ACHN (cell line): ENCODE results near the gene LRRC23.

Experiments
- DNase-seq: peaks from one replicate; pipeline ENCODE4 v3.0.0-alpha.2; 2015
- in situ Hi-C: cut with HindIII; loops from 2 replicates; pipeline ENCODE4 v1.10.0; 2017; ENCODE audit warnings: low sequenced_read_pairs, low pct_ligation_motif_present, low pct_unique_long_range_greater_than_20kb

The LRRC23 gene

DNA sequence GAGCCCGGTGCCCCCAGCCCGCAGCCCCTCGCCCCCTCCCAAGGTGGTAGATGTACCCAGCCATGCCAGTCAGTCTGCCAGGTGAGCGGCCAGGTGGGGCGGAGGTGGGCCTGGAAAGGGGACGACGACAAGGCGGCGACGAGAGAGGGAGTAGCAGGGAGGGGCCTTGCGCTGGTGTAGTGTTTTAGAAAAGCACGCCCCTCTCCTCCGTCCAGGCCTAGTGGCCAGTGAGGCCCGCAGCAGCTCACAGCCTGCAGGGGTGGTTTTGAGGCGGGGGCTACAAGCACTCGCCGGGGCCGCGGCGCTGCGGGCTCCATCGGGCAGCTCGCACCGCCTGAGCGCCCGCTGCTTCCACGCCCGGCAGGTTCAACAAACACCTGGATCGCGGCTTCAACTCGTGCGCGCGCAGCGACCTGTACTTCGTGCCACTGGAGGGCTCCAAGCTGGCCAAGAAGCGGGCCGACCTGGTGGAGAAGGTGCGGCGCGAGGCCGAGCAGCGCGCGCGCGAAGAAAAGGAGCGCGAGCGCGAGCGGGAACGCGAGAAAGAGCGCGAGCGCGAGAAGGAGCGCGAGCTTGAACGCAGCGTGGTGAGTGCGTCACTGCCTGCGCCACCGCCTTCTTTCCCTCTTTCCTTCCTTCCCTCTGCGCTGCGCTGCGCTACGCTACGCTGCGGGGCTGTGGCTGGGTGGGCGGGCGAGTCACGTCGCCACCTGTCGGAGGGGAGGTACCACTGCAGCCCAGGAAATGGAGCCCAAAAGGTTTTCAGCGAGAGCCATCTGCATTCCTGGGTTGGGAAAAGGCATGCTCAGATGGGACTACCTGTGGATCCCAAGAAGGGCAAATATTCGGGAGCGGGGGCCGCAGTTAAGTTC lies 33.1 kb downstream of the LRRC23 start:
- DNase-seq = peak; percentile 99
- in situ Hi-C loops = no loop called here

DNA sequence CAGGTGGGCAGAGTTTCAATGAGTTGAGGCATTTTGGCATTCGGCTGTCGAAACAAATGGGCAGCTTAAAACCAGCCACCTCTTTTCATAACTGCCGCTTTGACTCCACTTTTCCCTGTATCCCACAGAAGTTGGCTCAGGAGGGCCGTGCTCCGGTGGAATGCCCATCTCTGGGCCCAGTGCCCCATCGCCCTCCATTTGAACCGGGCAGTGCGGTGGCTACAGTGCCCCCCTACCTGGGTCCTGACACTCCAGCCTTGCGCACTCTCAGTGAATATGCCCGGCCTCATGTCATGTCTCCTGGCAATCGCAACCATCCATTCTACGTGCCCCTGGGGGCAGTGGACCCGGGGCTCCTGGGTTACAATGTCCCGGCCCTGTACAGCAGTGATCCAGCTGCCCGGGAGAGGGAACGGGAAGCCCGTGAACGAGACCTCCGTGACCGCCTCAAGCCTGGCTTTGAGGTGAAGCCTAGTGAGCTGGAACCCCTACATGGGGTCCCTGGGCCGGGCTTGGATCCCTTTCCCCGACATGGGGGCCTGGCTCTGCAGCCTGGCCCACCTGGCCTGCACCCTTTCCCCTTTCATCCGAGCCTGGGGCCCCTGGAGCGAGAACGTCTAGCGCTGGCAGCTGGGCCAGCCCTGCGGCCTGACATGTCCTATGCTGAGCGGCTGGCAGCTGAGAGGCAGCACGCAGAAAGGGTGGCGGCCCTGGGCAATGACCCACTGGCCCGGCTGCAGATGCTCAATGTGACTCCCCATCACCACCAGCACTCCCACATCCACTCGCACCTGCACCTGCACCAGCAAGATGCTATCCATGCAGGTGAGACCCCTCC lies 34.0 kb downstream of the LRRC23 start:
- in situ Hi-C loops = no loop called here
- DNase-seq = no peak

DNA sequence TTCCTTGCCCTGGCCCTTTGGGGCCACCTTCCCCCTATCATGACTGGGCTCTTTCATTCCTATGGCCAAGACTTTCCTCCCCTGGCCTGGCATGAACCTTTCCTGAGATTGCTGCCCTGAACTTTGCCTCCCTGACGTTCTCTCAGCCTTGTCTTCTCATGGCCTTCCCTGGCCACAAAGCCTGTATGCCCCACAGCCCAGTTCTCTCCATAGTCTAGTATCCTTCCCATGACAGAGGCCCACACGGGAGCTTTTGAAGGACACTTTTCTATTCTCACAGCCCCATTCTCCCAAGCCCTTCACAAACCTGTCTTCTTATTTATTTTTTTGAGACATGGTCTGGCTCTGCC lies 34.5 kb downstream of the LRRC23 start:
- in situ Hi-C loops = no loop called here
- no peak for DNase-seq

DNA sequence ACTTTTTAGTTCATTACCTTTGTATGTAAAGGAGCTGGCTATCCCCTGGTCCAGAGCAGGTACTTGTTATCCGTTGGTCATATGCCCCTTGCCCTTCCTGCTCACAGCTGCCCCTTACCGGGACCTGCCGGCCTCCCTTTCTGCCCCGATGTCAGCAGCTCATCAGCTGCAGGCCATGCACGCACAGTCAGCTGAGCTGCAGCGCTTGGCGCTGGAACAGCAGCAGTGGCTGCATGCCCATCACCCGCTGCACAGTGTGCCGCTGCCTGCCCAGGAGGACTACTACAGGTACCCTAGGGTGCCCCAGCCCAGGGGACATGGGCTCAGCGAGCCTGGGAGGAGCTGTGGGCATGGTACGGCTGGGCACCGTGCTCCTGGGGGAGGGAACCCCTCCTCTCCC lies 36.6 kb downstream of the LRRC23 start:
- in situ Hi-C loops = no loop called here
- DNase-seq = no peak

DNA sequence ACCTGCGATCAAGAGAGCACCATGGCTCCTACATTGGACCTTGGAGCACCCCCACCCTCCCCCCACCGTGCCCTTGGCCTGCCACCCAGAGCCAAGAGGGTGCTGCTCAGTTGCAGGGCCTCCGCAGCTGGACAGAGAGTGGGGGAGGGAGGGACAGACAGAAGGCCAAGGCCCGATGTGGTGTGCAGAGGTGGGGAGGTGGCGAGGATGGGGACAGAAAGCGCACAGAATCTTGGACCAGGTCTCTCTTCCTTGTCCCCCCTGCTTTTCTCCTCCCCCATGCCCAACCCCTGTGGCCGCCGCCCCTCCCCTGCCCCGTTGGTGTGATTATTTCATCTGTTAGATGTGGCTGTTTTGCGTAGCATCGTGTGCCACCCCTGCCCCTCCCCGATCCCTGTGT lies 37.2 kb downstream of the LRRC23 start:
- no peak for DNase-seq
- in situ Hi-C loops = no loop called here

DNA sequence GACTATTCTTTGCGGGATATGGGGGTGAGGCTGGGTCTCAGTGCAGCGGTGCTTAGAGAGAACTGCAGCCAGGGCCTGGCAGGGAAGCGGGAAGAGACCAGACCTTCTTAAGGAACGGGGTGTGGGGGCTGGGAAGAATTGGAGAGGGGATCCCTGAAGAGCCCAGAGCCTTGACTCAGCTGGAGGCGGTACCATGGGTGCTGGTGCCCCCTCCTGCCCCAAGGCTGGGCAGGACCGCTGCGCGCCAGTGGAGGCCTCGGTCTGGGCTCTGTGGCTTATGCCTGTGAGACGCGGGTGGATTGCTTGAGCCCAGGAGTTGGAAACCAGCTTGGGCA lies 37.7 kb downstream of the LRRC23 start:
- peak; percentile 21 for DNase-seq
- in situ Hi-C loops = no loop called here

DNA sequence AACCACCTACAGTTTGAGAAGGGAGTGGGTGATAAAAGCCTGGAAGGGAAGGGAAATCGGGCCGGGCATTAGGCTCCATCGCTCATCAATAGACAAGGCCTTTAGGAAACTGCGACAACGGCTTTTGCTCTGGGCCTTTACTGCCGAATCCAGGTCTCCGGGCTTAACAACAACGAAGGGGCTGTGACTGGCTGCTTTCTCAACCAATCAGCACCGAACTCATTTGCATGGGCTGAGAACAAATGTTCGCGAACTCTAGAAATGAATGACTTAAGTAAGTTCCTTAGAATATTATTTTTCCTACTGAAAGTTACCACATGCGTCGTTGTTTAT lies 38.7 kb downstream of the LRRC23 start:
- in situ Hi-C loops = no loop called here

DNA sequence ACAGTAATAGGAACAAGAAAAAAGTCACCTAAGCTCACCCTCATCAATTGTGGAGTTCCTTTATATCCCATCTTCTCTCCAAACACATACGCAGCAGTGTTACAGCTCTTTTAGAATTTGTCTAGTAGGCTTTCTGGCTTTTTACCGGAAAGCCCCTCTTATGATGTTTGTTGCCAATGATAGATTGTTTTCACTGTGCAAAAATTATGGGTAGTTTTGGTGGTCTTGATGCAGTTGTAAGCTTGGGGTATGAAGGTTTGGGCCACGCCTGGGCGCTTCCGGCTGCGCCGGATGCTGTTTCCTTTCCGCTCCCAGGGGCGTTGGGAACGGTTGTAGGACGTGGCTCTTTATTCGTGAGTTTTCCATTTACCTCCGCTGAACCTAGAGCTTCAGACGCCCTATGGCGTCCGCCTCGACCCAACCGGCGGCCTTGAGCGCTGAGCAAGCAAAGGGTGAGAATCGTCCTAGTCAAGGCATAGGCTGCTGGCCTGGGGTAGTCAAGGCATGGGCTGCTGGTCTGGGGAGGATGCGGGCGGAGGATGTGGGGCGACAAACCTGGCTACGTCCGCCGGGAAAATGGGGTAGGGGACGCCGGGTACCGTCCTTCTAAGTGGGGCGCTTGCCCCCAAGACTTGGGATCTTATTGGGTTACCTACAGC lies 39.2 kb downstream of the LRRC23 start, which contains the start of the genes C12orf57 and RNU7-1:
TSS of gene C12orf57 (plus strand) at position 301 of the 659 bp plus-strand sequence. CDS start at position 401, 100 bp downstream.
TSS of gene RNU7-1 (plus strand) at position 95 of the 659 bp plus-strand sequence.
- peak; percentile 95 for DNase-seq
- in situ Hi-C loops = no loop called here

More for the DNA sequence above, 38.7 kb downstream of the LRRC23 start:
- peak; percentile 96 for DNase-seq

DNA sequence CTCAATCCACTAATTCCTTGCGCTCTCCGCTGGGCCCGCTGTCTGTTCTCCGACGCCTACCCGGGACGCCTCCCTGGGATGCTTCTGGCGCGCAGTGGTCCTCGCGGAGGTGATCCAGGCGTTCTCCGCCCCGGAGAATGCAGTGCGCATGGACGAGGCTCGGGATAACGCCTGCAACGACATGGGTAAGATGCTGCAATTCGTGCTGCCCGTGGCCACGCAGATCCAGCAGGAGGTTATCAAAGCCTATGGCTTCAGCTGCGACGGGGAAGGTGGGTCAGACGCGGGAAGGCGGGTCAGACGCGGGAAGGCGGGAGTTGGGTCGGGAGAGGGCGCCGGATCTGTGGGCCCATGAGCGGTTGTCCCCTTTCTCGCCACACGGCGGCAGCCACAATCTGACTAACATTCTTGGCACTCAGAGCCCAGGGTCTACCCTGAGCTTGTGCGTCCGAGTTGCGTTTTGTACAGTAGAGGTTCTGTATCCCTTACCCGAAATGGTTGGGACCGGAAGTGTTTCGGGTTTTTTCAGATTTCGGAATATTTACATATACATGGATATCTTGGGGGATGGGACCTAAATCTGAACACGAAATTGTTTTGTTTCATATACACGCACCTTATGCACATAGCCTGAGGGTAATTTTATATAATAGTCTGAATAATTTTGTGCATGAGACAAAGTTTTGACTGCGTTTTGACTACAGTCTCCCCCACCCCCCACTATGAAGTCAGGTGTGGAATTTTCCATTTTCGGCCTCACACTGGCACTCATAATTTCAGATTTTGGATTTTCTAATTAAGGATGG lies 40.0 kb downstream of the LRRC23 start:
- DNase-seq = peak; percentile 97
- in situ Hi-C loops = no loop called here

DNA sequence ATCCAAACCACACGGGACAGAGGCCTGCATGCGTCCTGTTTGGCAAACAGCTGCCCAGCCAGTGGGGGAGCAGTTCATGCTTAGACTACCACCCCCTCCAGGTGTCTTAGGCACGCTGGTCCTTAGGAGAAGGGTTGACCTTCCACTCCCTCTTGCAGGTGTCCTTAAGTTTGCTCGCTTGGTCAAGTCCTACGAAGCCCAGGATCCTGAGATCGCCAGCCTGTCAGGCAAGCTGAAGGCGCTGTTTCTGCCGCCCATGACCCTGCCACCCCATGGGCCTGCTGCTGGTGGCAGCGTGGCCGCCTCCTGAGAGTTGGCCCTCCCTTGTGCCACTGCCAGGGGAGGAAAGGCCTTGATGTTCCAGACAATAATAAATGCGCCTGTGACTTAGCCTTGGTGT lies 41.0 kb downstream of the LRRC23 start:
- DNase-seq = no peak
- in situ Hi-C loops = no loop called here

DNA sequence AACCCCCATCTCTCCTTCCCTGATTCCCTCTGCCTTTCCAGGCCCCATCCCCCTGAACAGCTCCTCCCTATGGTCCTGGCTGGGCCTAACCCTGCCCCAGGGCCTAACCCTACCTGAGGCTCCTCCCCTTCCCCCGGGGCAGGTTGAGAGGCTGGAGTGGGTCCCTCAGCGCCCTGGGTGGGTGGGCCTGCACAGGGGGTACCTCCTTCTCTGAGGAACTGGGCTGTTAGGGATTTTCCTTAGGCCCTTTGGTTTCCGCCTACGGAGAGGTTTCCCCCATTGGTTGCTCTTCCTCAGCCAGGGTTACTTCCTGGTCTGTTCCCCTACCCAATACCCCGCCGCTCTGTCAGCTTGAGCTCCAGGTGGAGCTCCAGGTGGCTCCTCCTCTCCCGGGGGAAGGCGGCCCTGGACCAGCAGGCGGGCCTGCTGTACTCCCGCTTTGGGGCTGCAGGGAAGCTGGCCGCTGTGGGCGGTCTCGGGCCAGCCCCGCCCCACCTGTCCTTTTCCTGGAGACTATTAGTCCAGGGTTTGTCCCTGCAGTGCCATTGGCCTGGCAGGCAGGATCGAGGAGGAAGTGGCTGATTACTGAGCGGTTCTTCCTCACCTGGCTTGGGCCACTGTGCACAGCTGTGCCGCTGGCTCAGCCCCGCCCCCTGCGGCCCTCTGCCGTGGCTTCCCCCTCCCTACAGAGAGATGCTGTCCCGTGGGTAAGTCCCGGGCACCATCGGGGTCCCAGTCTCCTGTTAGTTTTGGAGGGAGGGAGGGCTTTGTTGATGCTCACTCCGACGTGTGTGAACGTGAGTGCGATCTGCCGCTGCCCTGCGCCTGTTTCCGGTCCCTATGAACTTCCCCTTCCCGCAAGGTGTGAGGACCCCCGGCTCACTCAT lies 41.7 kb downstream of the LRRC23 start:
- peak; percentile 99 for DNase-seq
- in situ Hi-C loops = no loop called here

DNA sequence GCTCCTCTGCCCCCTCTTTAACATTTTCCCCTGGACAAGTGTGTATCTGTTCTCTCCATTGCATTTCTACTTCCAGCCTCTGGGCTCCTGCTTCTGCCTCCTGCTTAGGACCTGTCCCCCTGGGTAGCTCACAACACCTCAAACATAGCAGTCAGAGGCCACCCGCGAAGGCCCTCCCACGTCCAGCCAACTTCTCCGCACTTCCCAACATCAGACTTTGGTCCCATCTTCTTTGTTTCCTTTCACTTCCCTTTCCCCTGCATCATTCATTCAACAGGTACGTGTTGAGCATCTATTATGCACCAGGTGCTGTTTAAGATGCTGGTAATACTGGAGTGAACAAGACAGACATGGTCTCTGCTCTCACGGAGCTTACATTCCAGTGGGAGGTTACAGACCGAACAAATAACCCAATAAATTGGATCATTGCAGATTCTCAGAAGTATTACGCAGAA lies 42.3 kb downstream of the LRRC23 start:
- in situ Hi-C loops = no loop called here

DNA sequence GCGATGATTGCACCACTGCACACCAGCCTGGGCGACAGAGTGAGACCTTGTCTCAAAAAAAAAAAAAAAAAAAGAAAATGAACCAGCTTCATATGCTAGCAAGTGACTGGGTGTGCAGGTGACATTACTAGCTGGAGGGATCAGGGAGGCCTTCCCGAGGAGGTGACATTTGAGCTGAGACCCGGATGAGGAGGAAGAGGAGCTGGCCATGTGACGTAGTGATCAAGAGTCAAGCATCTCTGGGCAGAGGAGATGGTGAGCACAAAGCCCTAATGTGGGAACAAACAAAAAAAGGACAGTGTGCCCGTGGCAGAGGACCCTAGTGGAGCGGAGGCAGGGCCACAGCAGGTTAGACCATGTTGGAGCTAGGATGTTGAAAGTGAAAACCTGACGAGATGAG lies 43.0 kb downstream of the LRRC23 start:
- no peak for DNase-seq
- in situ Hi-C loops = no loop called here

More for the DNA sequence above, 42.3 kb downstream of the LRRC23 start:
- DNase-seq = no peak

DNA sequence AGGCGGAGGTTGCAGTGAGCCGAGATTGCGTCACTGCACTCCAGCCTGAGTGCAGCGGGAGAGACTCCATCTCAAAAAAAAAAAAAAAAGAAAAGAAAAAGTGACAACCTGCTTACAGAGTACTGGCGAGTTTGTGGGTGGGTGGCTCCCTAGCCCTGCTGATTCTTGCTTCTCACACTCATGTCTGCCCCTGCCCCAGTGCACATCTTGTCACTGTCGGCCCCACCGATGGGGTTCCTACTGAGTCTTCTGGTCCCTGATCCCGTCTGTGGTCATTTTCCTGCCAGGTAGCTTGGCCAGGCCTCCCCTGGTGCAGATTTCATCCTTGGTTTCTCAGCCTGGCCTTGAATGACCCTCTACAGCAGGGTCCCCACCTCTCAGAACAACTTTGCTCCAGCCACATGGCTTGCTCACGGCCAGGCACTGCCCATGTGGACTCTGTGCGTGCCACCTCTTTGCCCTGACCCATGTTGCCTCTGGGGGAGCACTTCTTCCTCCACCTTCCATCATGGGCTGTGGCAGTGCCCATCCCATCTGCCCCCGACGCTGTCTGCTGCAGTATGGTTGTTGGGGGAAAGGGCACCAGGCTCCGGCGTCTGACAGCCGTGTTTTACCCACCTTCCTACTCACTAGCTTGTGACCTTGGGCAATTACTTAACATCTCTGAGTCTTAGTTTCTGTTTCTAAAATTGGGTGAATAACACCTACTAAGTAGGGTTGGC lies 44.4 kb downstream of the LRRC23 start:
- DNase-seq = no peak
- in situ Hi-C loops = no loop called here

DNA sequence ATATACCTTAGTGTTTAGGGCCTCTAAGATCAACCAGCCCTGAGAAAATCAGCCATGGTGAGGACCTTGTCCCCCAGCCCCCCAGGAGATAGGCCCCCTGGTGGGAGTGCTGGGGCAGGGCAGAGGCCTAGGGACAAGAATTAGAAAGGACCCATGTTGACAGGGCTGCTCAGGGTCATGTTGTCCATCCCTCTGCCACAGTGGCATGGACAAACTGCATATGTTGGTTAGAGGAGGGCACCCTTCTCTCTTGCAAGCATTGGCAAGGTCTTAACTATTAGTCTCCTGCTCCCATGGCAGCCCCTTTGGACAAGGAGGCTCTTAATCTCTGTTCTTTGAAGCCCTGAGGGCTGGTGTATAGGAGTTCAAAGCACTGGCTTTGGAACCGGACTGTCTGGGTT lies 45.8 kb downstream of the LRRC23 start:
- no peak for DNase-seq
- in situ Hi-C loops = no loop called here

DNA sequence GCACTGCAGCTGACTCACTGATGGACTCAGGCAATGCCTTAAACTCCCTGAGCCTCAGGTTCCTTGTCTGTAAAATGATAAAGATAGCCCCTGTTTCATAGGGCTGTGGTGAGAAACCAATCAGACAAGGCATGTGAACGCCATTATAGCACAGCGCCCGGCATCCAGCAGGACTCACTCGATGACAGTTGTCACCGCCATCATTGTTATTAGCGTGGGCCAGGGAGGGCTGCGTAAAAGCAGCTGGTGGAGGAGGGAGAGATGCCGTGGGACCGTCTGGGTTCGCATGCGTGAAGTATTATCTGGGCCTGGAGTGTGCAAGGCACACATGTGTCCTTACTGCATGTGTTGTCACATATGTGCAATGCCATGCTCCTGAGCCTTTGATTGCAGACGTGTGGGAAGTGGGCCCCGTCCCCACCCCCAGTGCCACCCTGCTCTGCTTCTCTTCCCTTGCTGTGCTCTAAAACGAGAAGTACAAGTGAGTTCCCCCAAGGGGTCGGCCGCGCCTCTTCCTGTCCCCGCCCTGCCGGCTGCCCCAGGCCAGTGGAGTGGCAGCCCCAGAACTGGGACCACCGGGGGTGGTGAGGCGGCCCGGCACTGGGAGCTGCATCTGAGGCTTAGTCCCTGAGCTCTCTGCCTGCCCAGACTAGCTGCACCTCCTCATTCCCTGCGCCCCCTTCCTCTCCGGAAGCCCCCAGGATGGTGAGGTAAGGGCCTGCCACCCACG lies 46.4 kb downstream of the LRRC23 start, which contains the start of gene PTPN6:
TSS of gene PTPN6 (plus strand) at position 546 of the 730 bp plus-strand sequence. CDS start at position 703, 157 bp downstream.
- in situ Hi-C loops = no loop called here
- DNase-seq = no peak
